HG02884 (cell line): Measurements from ENCODE around the gene RXRA.

Experiments
- ATAC-seq: cut with Tn5 transposase; IDR thresholded peaks from one replicate; pipeline ENCODE4 v1.9.1; 2021; ENCODE audit warnings: mild to moderate bottlenecking, moderate library complexity; ENCODE audit not compliant: unreplicated experiment

Gene RXRA

GRCh38 chr9:134349936-134350335, 23.7 kb downstream of the RXRA start:
- no peak for ATAC-seq

GRCh38 chr9:134350416-134350994, 24.2 kb downstream of the RXRA start:
- ATAC-seq: no peak

GRCh38 chr9:134351606-134352176, 25.4 kb downstream of the RXRA start:
- no peak for ATAC-seq

- no peak for ATAC-seq
Observed at GRCh38 chr9:134352247-134352933, 26.1 kb downstream of the RXRA start.

- ATAC-seq: no peak
Observed at GRCh38 chr9:134353539-134353938, 27.3 kb downstream of the RXRA start.

- no peak for ATAC-seq
Observed at GRCh38 chr9:134355158-134355557, 28.9 kb downstream of the RXRA start.

GRCh38 chr9:134355561-134356279, 29.5 kb downstream of the RXRA start:
- no peak for ATAC-seq

GRCh38 chr9:134356496-134357470, 30.5 kb downstream of the RXRA start:
- no peak for ATAC-seq

GRCh38 chr9:134357631-134358025, 31.4 kb downstream of the RXRA start:
- ATAC-seq: no peak

- no peak for ATAC-seq
Observed at GRCh38 chr9:134358026-134358661, 31.9 kb downstream of the RXRA start.

- no peak for ATAC-seq
Observed at GRCh38 chr9:134358662-134359319, 32.5 kb downstream of the RXRA start.

GRCh38 chr9:134359493-134360179, 33.4 kb downstream of the RXRA start:
- no peak for ATAC-seq

- no peak for ATAC-seq
Observed at GRCh38 chr9:134360180-134360759, 34.0 kb downstream of the RXRA start.

- no peak for ATAC-seq
Observed at GRCh38 chr9:134360897-134361296, 34.6 kb downstream of the RXRA start.

- no peak for ATAC-seq
Observed at GRCh38 chr9:134361426-134361825, 35.2 kb downstream of the RXRA start.

- no peak for ATAC-seq
Observed at GRCh38 chr9:134361843-134362414, 35.7 kb downstream of the RXRA start.

- ATAC-seq: no peak
Observed at GRCh38 chr9:134363450-134363849, 37.2 kb downstream of the RXRA start.

GRCh38 chr9:134364391-134365114, 38.3 kb downstream of the RXRA start:
- no peak for ATAC-seq
